ENCODE results near the gene CRYGA. TPM values are rescaled to one million over a fixed set of nuclear protein-coding genes. Genes with fewer than 3 reads are reported as not detected.

The CRYGA gene
- total RNA-seq, 1 donor from 2014 or later, result not detected

GRCh38 chr2:208150956-208151355, 12.4 kb downstream of the CRYGA start:
- Mint-ChIP-seq H3K27ac (no peak overlapping the region), H3K27me3 (ENCODE audit: insufficient read depth, low read depth) (peaks cover 2% of the 10 kb centered on the region), H3K9me3 (peaks cover 10% of the 10 kb centered on the region), H3K4me1 (peaks cover 4% of the 10 kb centered on the region), H3K4me3 (no peak overlapping the region), H3K36me3 (no peaks in the 10 kb centered on the region)
- H2AFZ ChIP-seq (replicated peaks), result no peak overlapping the region
- no peak overlapping the region for H3K4me2 ChIP-seq
- no peaks in the 10 kb centered on the region for H3K79me2 ChIP-seq (ENCODE audit: low read depth)
- no peaks in the 10 kb centered on the region for H3K27me3 ChIP-seq
- H3K4me1 ChIP-seq, result peaks cover 5% of the 10 kb centered on the region
- H3K36me3 ChIP-seq, result no peaks in the 10 kb centered on the region
- peaks cover 6% of the 10 kb centered on the region for H3F3A ChIP-seq (ENCODE audit: low read depth)
- no peak for TF ChIP-seq EZH2phosphoT487 (IDR thresholded peaks at IDR 0.05)
- no peak for TF ChIP-seq CTCF (IDR thresholded peaks at IDR 0.05)
- no peak for TF ChIP-seq EZH2 (IDR thresholded peaks at IDR 0.05)
- no peaks in the 10 kb centered on the region for H3K9me3 ChIP-seq (ENCODE audit: low read depth)
- H3K27ac ChIP-seq, result no peak overlapping the region
- no peak overlapping the region for H3K9ac ChIP-seq
- no peak for DNase-seq (ENCODE audit: low spot score)
- H3K4me3 ChIP-seq, result no peak overlapping the region
- no peaks in the 10 kb centered on the region for H4K20me1 ChIP-seq (ENCODE audit: low read depth)

- peaks cover 7% of the 10 kb centered on the region for H3K4me1 Mint-ChIP-seq
- H3K4me3 Mint-ChIP-seq, result no peak overlapping the region
- H3K9me3 Mint-ChIP-seq, result peaks cover 10% of the 10 kb centered on the region
- no peak overlapping the region for H3K27ac Mint-ChIP-seq
- Histone ChIP-seq H3K9me3 (ENCODE audit: low read depth) (no peaks in the 10 kb centered on the region), H3F3A (ENCODE audit: low read depth) (peaks cover 8% of the 10 kb centered on the region), H3K36me3 (no peaks in the 10 kb centered on the region), H3K4me2 (no peak overlapping the region), H2AFZ (replicated peaks) (no peak overlapping the region), H3K4me1 (peaks cover 7% of the 10 kb centered on the region), H3K4me3 (no peak overlapping the region), H4K20me1 (ENCODE audit: low read depth) (no peaks in the 10 kb centered on the region), H3K27me3 (no peaks in the 10 kb centered on the region), H3K79me2 (ENCODE audit: low read depth) (no peaks in the 10 kb centered on the region), H3K9ac (no peak overlapping the region), H3K27ac (no peak overlapping the region)
- DNase-seq (ENCODE audit: low spot score), result no peak
- peaks cover 2% of the 10 kb centered on the region for H3K27me3 Mint-ChIP-seq (ENCODE audit: insufficient read depth, low read depth)
- TF ChIP-seq EZH2phosphoT487 (IDR thresholded peaks at IDR 0.05) (no peak), CTCF (IDR thresholded peaks at IDR 0.05) (no peak), EZH2 (IDR thresholded peaks at IDR 0.05) (no peak)
- H3K36me3 Mint-ChIP-seq, result no peaks in the 10 kb centered on the region
Observed at GRCh38 chr2:208150094-208150493, 13.3 kb downstream of the CRYGA start.

- no peaks in the 10 kb centered on the region for H3K79me2 ChIP-seq (ENCODE audit: low read depth)
- H3K4me1 Mint-ChIP-seq, result peaks cover 10% of the 10 kb centered on the region
Observed at GRCh38 chr2:208148803-208149202, 14.6 kb downstream of the CRYGA start.

More at GRCh38 chr2:208148803-208149202, 14.6 kb downstream of the CRYGA start:
- no peak for DNase-seq (ENCODE audit: low spot score)
- Histone ChIP-seq H3K9ac (no peak overlapping the region), H3K4me3 (no peak overlapping the region), H3K4me1 (peaks cover 7% of the 10 kb centered on the region), H2AFZ (replicated peaks) (no peak overlapping the region), H3K4me2 (no peak overlapping the region), H3K27me3 (no peaks in the 10 kb centered on the region), H3K27ac (no peak overlapping the region), H3F3A (ENCODE audit: low read depth) (peaks cover 8% of the 10 kb centered on the region), H4K20me1 (ENCODE audit: low read depth) (no peaks in the 10 kb centered on the region), H3K36me3 (no peaks in the 10 kb centered on the region), H3K9me3 (ENCODE audit: low read depth) (no peaks in the 10 kb centered on the region)
- Mint-ChIP-seq H3K27ac (no peak overlapping the region), H3K9me3 (peaks cover 10% of the 10 kb centered on the region), H3K4me3 (no peak overlapping the region), H3K27me3 (ENCODE audit: insufficient read depth, low read depth) (peaks cover 2% of the 10 kb centered on the region), H3K36me3 (peaks cover 2% of the 10 kb centered on the region)
- TF ChIP-seq EZH2 (IDR thresholded peaks at IDR 0.05), result no peak
- peak; percentile 46 for TF ChIP-seq CTCF (IDR thresholded peaks at IDR 0.05)

Data from neural progenitor cell (in vitro differentiated cells).